HEK293 (cell line): ENCODE data around the gene NELFB.

ENCODE experiments used
- CTCF ChIA-PET: fragments of 350-600 bp; formaldehyde crosslinking; extraction: SDS; loops from one replicate; lab custom pipeline; 2021; ENCODE audit warnings: antibody characterized with exemption; lab: Yijun Ruan, JAX
- POLR2A ChIA-PET: fragments of 300-600 bp; formaldehyde crosslinking; extraction: SDS; loops from one replicate; lab custom pipeline; 2020; ENCODE audit warnings: antibody characterized with exemption, inconsistent platforms; lab: Yijun Ruan, JAX
- H3K27ac ChIP-seq: fragments of 200-500 bp; sonication (Bioruptor generic); 2 replicates; pipeline ENCODE4 v1.5.1; 2014; ENCODE audit warnings: low read depth, low read length, control low read depth, inconsistent platforms; ENCODE audit errors: extremely low read depth
- H3K36me3 ChIP-seq, 2 experiments: fragments of 200-500 bp in 1 of 2; sonication (Bioruptor generic) in 1 of 2; 1 replicate in 1 of 2; 2 replicates in 1 of 2; pipeline ENCODE4 v1.5.1; 2014 to 2017; ENCODE audit warnings: inconsistent platforms in 2 of 2, low read length in 2 of 2; ENCODE audit not compliant: control insufficient read depth in 2 of 2, insufficient read depth in 1 of 2
- H3K4me1 ChIP-seq: fragments of 200-500 bp; sonication (Bioruptor generic); 2 replicates; pipeline ENCODE4 v1.5.1; 2014; ENCODE audit warnings: mild to moderate bottlenecking, low read length, inconsistent platforms; ENCODE audit not compliant: control insufficient read depth, insufficient read depth
- H3K4me3 ChIP-seq: 2 replicates; pipeline ENCODE4 v1.5.1; 2011; ENCODE audit warnings: low read depth, mild to moderate bottlenecking, control low read depth, low read length, moderate library complexity
- H3K9me3 ChIP-seq: fragments of 200-500 bp; sonication (Bioruptor generic); 2 replicates; pipeline ENCODE4 v1.5.1; 2014; ENCODE audit warnings: low read depth, low read length, inconsistent platforms; ENCODE audit not compliant: control insufficient read depth, insufficient read depth
- BCL11A ChIP-seq: fragments of 450-650 bp; formaldehyde crosslinking; IDR thresholded peaks from 2 replicates; pipeline ENCODE4 v1.5.1; 2016; ENCODE audit warnings: low read depth, missing biosample characterization, missing genetic modification characterization
- GFI1B ChIP-seq: fragments of 450-650 bp; formaldehyde crosslinking; IDR thresholded peaks from 2 replicates; pipeline ENCODE4 v1.5.1; 2016; ENCODE audit warnings: missing biosample characterization, missing genetic modification characterization
- GLI4 ChIP-seq: fragments of 450-650 bp; formaldehyde crosslinking; IDR thresholded peaks from 2 replicates; pipeline ENCODE4 v1.5.1; 2016; ENCODE audit warnings: missing biosample characterization, missing genetic modification characterization
- HIC1 ChIP-seq: fragments of 450-650 bp; formaldehyde crosslinking; IDR thresholded peaks from 2 replicates; pipeline ENCODE4 v1.5.1; 2016; ENCODE audit warnings: missing biosample characterization, missing genetic modification characterization
- HOXA7 ChIP-seq: sonication (generic); formaldehyde crosslinking; IDR thresholded peaks from 2 replicates; pipeline ENCODE4 v1.8.1; 2022; ENCODE audit warnings: missing genetic modification reagents, borderline replicate concordance
- OVOL3 ChIP-seq: fragments of 450-650 bp; formaldehyde crosslinking; IDR thresholded peaks from 2 replicates; pipeline ENCODE4 v1.5.1; 2016; ENCODE audit warnings: missing biosample characterization, missing genetic modification characterization
- SALL2 ChIP-seq: fragments of 450-650 bp; formaldehyde crosslinking; IDR thresholded peaks from 2 replicates; pipeline ENCODE4 v1.5.0; 2017; ENCODE audit warnings: missing biosample characterization, mild to moderate bottlenecking, missing genetic modification characterization, borderline replicate concordance
- SP3 ChIP-seq: fragments of 450-650 bp; formaldehyde crosslinking; IDR thresholded peaks from 2 replicates; pipeline ENCODE4 v1.5.1; 2016; ENCODE audit warnings: missing biosample characterization, missing genetic modification characterization
- WT1 ChIP-seq: fragments of 450-650 bp; formaldehyde crosslinking; IDR thresholded peaks from 2 replicates; pipeline ENCODE4 v1.5.1; 2016; ENCODE audit warnings: missing biosample characterization, missing genetic modification characterization
- ZBTB44 ChIP-seq: fragments of 450-650 bp; IDR thresholded peaks from 2 replicates; pipeline ENCODE4 v1.5.1; 2018; ENCODE audit warnings: missing biosample characterization, mild to moderate bottlenecking, missing genetic modification characterization
- ZBTB48 ChIP-seq: fragments of 450-650 bp; formaldehyde crosslinking; IDR thresholded peaks from 2 replicates; pipeline ENCODE4 v1.5.1; 2016; ENCODE audit warnings: missing biosample characterization, missing genetic modification characterization
- ZFP41 ChIP-seq: fragments of 450-650 bp; formaldehyde crosslinking; IDR thresholded peaks from 2 replicates; pipeline ENCODE4 v1.5.1; 2016; ENCODE audit warnings: missing biosample characterization, missing genetic modification characterization, borderline replicate concordance
- ZNF133 ChIP-seq: fragments of 450-650 bp; formaldehyde crosslinking; IDR thresholded peaks from 2 replicates; pipeline ENCODE4 v1.5.1; 2016; ENCODE audit warnings: missing biosample characterization, missing genetic modification characterization
- ZNF202 ChIP-seq: fragments of 450-650 bp; formaldehyde crosslinking; IDR thresholded peaks from 2 replicates; pipeline ENCODE4 v1.5.1; 2016; ENCODE audit warnings: missing biosample characterization, missing genetic modification characterization, borderline replicate concordance
- ZNF341 ChIP-seq: fragments of 450-650 bp; formaldehyde crosslinking; IDR thresholded peaks from 2 replicates; pipeline ENCODE4; 2016; ENCODE audit warnings: low read depth, missing biosample characterization, missing genetic modification characterization
- ZNF426 ChIP-seq: fragments of 450-650 bp; formaldehyde crosslinking; IDR thresholded peaks from 2 replicates; pipeline ENCODE4 v1.5.1; 2017; ENCODE audit warnings: missing biosample characterization, missing genetic modification characterization, mild to moderate bottlenecking, inconsistent platforms, moderate library complexity
- ZNF433 ChIP-seq: fragments of 450-650 bp; formaldehyde crosslinking; IDR thresholded peaks from 2 replicates; pipeline ENCODE4 v1.5.1; 2016; ENCODE audit warnings: missing biosample characterization, missing genetic modification characterization, low read depth
- ZNF501 ChIP-seq: fragments of 450-650 bp; formaldehyde crosslinking; IDR thresholded peaks from 2 replicates; pipeline ENCODE4 v1.5.1; 2016; ENCODE audit warnings: missing biosample characterization, missing genetic modification characterization
- ZNF510 ChIP-seq: fragments of 450-650 bp; formaldehyde crosslinking; IDR thresholded peaks from 2 replicates; pipeline ENCODE4 v1.5.1; 2018; ENCODE audit warnings: mild to moderate bottlenecking, missing genetic modification characterization, missing biosample characterization; ENCODE audit not compliant: insufficient replicate concordance
- ZNF561 ChIP-seq: fragments of 450-650 bp; IDR thresholded peaks from 2 replicates; pipeline ENCODE4 v1.5.1; 2018; ENCODE audit warnings: missing biosample characterization, missing genetic modification characterization, borderline replicate concordance
- ZNF645 ChIP-seq: fragments of 450-650 bp; formaldehyde crosslinking; IDR thresholded peaks from 2 replicates; pipeline ENCODE4; 2016; ENCODE audit warnings: missing biosample characterization, missing genetic modification characterization
- ZNF664 ChIP-seq: fragments of 450-650 bp; formaldehyde crosslinking; IDR thresholded peaks from 2 replicates; pipeline ENCODE4 v1.5.1; 2016; ENCODE audit warnings: missing biosample characterization, missing genetic modification characterization
- ZNF692 ChIP-seq: fragments of 450-650 bp; formaldehyde crosslinking; IDR thresholded peaks from 2 replicates; pipeline ENCODE4 v1.5.1; 2016; ENCODE audit warnings: missing biosample characterization, missing genetic modification characterization
- ZNF704 ChIP-seq: fragments of 450-650 bp; formaldehyde crosslinking; IDR thresholded peaks from 2 replicates; pipeline ENCODE4 v1.5.1; 2016; ENCODE audit warnings: missing biosample characterization, missing genetic modification characterization
- ZNF707 ChIP-seq: fragments of 450-650 bp; formaldehyde crosslinking; IDR thresholded peaks from 2 replicates; pipeline ENCODE4 v1.5.1; 2016; ENCODE audit warnings: missing biosample characterization, missing genetic modification characterization
- ZNF792 ChIP-seq: fragments of 450-650 bp; formaldehyde crosslinking; IDR thresholded peaks from 2 replicates; pipeline ENCODE4 v1.5.1; 2016; ENCODE audit warnings: missing biosample characterization, missing genetic modification characterization
- ZNF830 ChIP-seq: fragments of 450-650 bp; IDR thresholded peaks from 2 replicates; pipeline ENCODE4 v1.5.0; 2018; ENCODE audit warnings: missing biosample characterization, missing genetic modification characterization, low read depth, mild to moderate bottlenecking, moderate library complexity
- ZNF837 ChIP-seq: fragments of 450-650 bp; formaldehyde crosslinking; IDR thresholded peaks from 2 replicates; pipeline ENCODE4 v1.5.1; 2016; ENCODE audit warnings: missing biosample characterization, missing genetic modification characterization
- ZNF843 ChIP-seq: fragments of 450-650 bp; formaldehyde crosslinking; IDR thresholded peaks from 2 replicates; pipeline ENCODE4 v1.5.1; 2016; ENCODE audit warnings: missing biosample characterization, missing genetic modification characterization
- ZSCAN30 ChIP-seq: fragments of 450-650 bp; IDR thresholded peaks from 2 replicates; pipeline ENCODE4 v1.5.1; 2018; ENCODE audit warnings: missing biosample characterization, mild to moderate bottlenecking, missing genetic modification characterization, moderate library complexity

NELFB gene

GRCh38 chr9:137236238-137236935, 18.7 kb upstream of the NELFB start (continued):
- TF ChIP-seq ZNF830 (no peak), ZNF501 (tag by site-specific recombination) (peak; percentile 53; the same call in 1 of the 2 replicates), ZNF704 (tag by site-specific recombination) (no peak), ZSCAN30 (peak; percentile 77), ZNF202 (tag by site-specific recombination) (no peak), ZNF341 (tag by site-specific recombination) (peak; percentile 70), ZBTB44 (0 out of 2 replicates have a peak, but pooled peaks have one; percentile 26), ZNF837 (no peak), ZNF664 (no peak), ZNF561 (0 out of 2 replicates have a peak, but pooled peaks have one; percentile 64), ZNF692 (tag by site-specific recombination) (peak; percentile 67; the same call in 1 of the 2 replicates), ZNF792 (tag by site-specific recombination) (no peak), ZNF645 (tag by site-specific recombination) (0 out of 2 replicates have a peak, but pooled peaks have one; percentile 22), SALL2 (tag by site-specific recombination) (no peak)

- Histone ChIP-seq H3K4me3 (no peak overlapping the region; the same call in 1 of the 2 replicates), H3K27ac (no peak overlapping the region), H3K9me3 (no peaks in the 10 kb centered on the region), H3K36me3 (peaks cover 0 to 11% of the 10 kb centered on the region in 2 experiments; a peak in 1 of 3 replicates), H3K4me1 (peaks cover 3% of the 10 kb centered on the region; the same call in 1 of the 2 replicates)
- ChIA-PET CTCF (interaction anchor here (0.6 to 3.4 kb wide), 82 partner anchors 8 to 500 kb away, joined by 3 to 45 read pairs (median 5); partner anchors contain the start of genes ANAPC2, CYSRT1, DPH7 and LCN8), POLR2A (interaction anchor here (0.5 to 11.5 kb wide), 22 partner anchors 8 to 190 kb away, joined by 3 to 336 read pairs (median 4); partner anchors contain the start of genes ANAPC2, CYSRT1, EXD3 and MAN1B1)
- TF ChIP-seq HOXA7 (CRISPR knock-in tag) (no peak), ZNF133 (tag by site-specific recombination) (no peak), GLI4 (peak; percentile 10; the same call in 1 of the 2 replicates), ZFP41 (tag by site-specific recombination) (no peak), SP3 (tag by site-specific recombination) (no peak), ZNF843 (0 out of 2 replicates have a peak, but pooled peaks have one; percentile 7), ZNF707 (tag by site-specific recombination) (no peak), BCL11A (tag by site-specific recombination) (no peak), WT1 (tag by site-specific recombination) (no peak), GFI1B (tag by site-specific recombination) (no peak), ZBTB48 (tag by site-specific recombination) (0 out of 2 replicates have a peak, but pooled peaks have one; percentile 1), ZNF426 (no peak), HIC1 (tag by site-specific recombination) (peak; percentile 60; the same call in 1 of the 2 replicates), ZNF510 (tag by site-specific recombination) (no peak), ZNF433 (no peak), OVOL3 (tag by site-specific recombination) (no peak)
Measured at GRCh38 chr9:137236936-137237421, 18.1 kb upstream of the NELFB start.
